ENCODE results near the gene ZNF140.

The ZNF140 gene

GRCh38 chr12:133130808-133131128, 50.0 kb downstream of the ZNF140 start:
- DNase-seq, result peak; percentile 45 to 51

DNA sequence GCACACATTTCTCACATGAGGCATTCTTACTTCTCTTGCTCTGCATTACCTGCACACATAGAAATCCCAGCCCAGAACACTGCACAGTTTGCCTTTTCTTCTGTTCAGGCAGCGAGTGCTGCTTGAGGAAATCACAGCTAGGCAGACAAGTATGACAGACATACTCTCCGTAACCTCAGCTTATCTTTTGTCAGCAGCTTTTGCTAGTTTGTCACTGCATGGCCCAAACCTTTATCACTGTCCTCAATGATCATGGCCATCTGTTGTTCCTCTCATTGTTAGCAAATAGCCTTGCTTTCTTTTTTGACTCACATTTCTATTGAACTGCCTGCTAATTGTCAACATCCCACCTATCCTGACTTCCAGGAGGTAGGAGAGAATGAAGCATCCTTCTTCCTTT, 55.0 kb downstream of the ZNF140 start:
- no peak for DNase-seq

- no peak for DNase-seq
Measured at GRCh38 chr12:133145981-133146380, 65.3 kb downstream of the ZNF140 start.

- no peak for DNase-seq
Measured at GRCh38 chr12:133156125-133156690, 75.5 kb downstream of the ZNF140 start.

Data from stimulated activated CD4-positive, alpha-beta T cell treated with anti-CD3 and anti-CD28 coated beads, Interleukin-2, amount 100 ng/mL, for 24 hours (primary cell).